IMR-90 (cell line): ENCODE results near the gene SMC2. TPM values are rescaled to one million over a fixed set of nuclear protein-coding genes. Genes with fewer than 3 reads are reported as not detected.

Source experiments
- ATAC-seq: fragments of 200-7000 bp; cut with Tn5 transposase; 2 replicates; pipeline ENCODE4 v1.9.1; 2020; ENCODE audit warnings: low read depth, mild to moderate bottlenecking, moderate library complexity
- BruUV-seq: library from RNA; stranded (reverse); fragments of 400-500 nt; replicated peaks from 2 replicates; lab custom pipeline; 2021; lab: Mats Ljungman, UMichigan
- CTCF ChIA-PET: fragments of 300-600 bp; formaldehyde crosslinking; extraction: SDS; loops from one replicate; lab custom pipeline; 2021; ENCODE audit warnings: antibody characterized with exemption; lab: Yijun Ruan, JAX
- POLR2A ChIA-PET: fragments of 300-600 bp; sonication (Branson Sonifier 250); formaldehyde crosslinking; loops from one replicate; lab custom pipeline; 2022; ENCODE audit warnings: antibody characterized with exemption; ENCODE audit not compliant: unreplicated experiment; lab: Charles Lee
- DNase-seq: peaks from one replicate; pipeline ENCODE4 v3.0.0; 2013
- H2AFZ ChIP-seq: replicated peaks from 2 replicates; pipeline ENCODE3; 2013; ENCODE audit warnings: low read length, mild to moderate bottlenecking; ENCODE audit not compliant: poor library complexity
- H2AK5ac ChIP-seq: 2 replicates; pipeline ENCODE4 v1.6.1; 2013; ENCODE audit warnings: low read depth, low read length, inconsistent platforms
- H2AK9ac ChIP-seq: replicated peaks from 2 replicates; pipeline ENCODE3; 2013; ENCODE audit warnings: mild to moderate bottlenecking, low read depth, low read length, moderate library complexity; ENCODE audit not compliant: poor library complexity
- H2BK120ac ChIP-seq: 2 replicates; pipeline ENCODE4 v1.6.1; 2013; ENCODE audit warnings: low read depth, low read length, inconsistent platforms
- H2BK15ac ChIP-seq: 3 replicates; pipeline ENCODE4 v1.6.1; 2013; ENCODE audit warnings: low read depth, low read length, inconsistent platforms
- H2BK20ac ChIP-seq: 2 replicates; pipeline ENCODE4 v1.6.1; 2013; ENCODE audit warnings: low read depth, mild to moderate bottlenecking, inconsistent platforms, low read length, moderate library complexity
- H2BK5ac ChIP-seq: 2 replicates; pipeline ENCODE4 v1.6.1; 2013; ENCODE audit warnings: mild to moderate bottlenecking, low read depth, low read length, inconsistent platforms; ENCODE audit not compliant: poor library complexity, severe bottlenecking
- H3K14ac ChIP-seq: replicated peaks from 2 replicates; pipeline ENCODE4 v1.6.1; 2013; ENCODE audit warnings: low read depth, low read length, inconsistent platforms
- H3K18ac ChIP-seq: 2 replicates; pipeline ENCODE4 v1.6.1; 2013; ENCODE audit warnings: low read depth, low read length, control low read depth
- H3K23ac ChIP-seq: 2 replicates; pipeline ENCODE4 v1.6.1; 2013; ENCODE audit warnings: low read depth, low read length, inconsistent platforms
- H3K27ac ChIP-seq: 2 replicates; pipeline ENCODE4 v1.5.1; 2013; ENCODE audit warnings: mild to moderate bottlenecking, control low read depth, low read length; ENCODE audit not compliant: insufficient read depth
- H3K27me3 ChIP-seq: 2 replicates; pipeline ENCODE4 v1.6.1; 2013; ENCODE audit warnings: low read length; ENCODE audit not compliant: control insufficient read depth, insufficient read depth
- H3K36me3 ChIP-seq: 2 replicates; pipeline ENCODE4 v1.6.1; 2013; ENCODE audit warnings: low read length, mixed read lengths; ENCODE audit not compliant: control insufficient read depth, insufficient read depth
- H3K4ac ChIP-seq: 2 replicates; pipeline ENCODE4 v1.6.1; 2013; ENCODE audit warnings: low read depth, low read length, inconsistent platforms
- H3K4me1 ChIP-seq: 2 replicates; pipeline ENCODE4 v1.6.1; 2013; ENCODE audit warnings: low read length, mixed read lengths; ENCODE audit not compliant: control insufficient read depth, insufficient read depth
- H3K4me2 ChIP-seq: 2 replicates; pipeline ENCODE4 v1.6.1; 2013; ENCODE audit warnings: low read depth, mild to moderate bottlenecking, control low read depth, low read length, moderate library complexity
- H3K4me3 ChIP-seq: 2 replicates; pipeline ENCODE4 v1.5.1; 2013; ENCODE audit warnings: low read depth, mild to moderate bottlenecking, control low read depth, low read length, moderate library complexity; ENCODE audit not compliant: insufficient read depth
- H3K56ac ChIP-seq: 2 replicates; pipeline ENCODE4 v1.6.1; 2013; ENCODE audit warnings: low read length, inconsistent platforms; ENCODE audit not compliant: insufficient read depth; ENCODE audit errors: extremely low read depth
- H3K79me1 ChIP-seq, 2 experiments: 2 replicates each; pipeline ENCODE4 v1.6.1; 2013; ENCODE audit warnings: low read length in 2 of 2, inconsistent platforms in 1 of 2, low read depth in 1 of 2
- H3K9ac ChIP-seq: 2 replicates; pipeline ENCODE4 v1.6.1; 2013; ENCODE audit warnings: low read depth, low read length, control low read depth
- H3K9me1 ChIP-seq: 2 replicates; pipeline ENCODE4 v1.6.1; 2013; ENCODE audit warnings: low read length, inconsistent platforms; ENCODE audit not compliant: insufficient read depth
- H3K9me3 ChIP-seq: 2 replicates; pipeline ENCODE4 v1.6.1; 2013; ENCODE audit warnings: low read length; ENCODE audit not compliant: control insufficient read depth, insufficient read depth
- H4K20me1 ChIP-seq: 2 replicates; pipeline ENCODE4 v1.6.1; 2013; ENCODE audit warnings: low read length, inconsistent platforms; ENCODE audit not compliant: insufficient read depth
- H4K5ac ChIP-seq: 2 replicates; pipeline ENCODE4 v1.6.1; 2013; ENCODE audit warnings: mild to moderate bottlenecking, low read depth, low read length, control low read depth
- H4K8ac ChIP-seq, 2 experiments: 2 replicates each; pipeline ENCODE4 v1.6.1; 2013; ENCODE audit warnings: low read depth in 2 of 2, low read length in 2 of 2, control low read depth in 1 of 2, inconsistent platforms in 1 of 2
- H4K91ac ChIP-seq: 2 replicates; pipeline ENCODE4 v1.6.1; 2013; ENCODE audit warnings: low read depth, low read length, inconsistent platforms; ENCODE audit not compliant: insufficient read depth
- BHLHE40 ChIP-seq: fragments of 150-350 bp; IDR thresholded peaks from 2 replicates; pipeline ENCODE4 v1.6.1; 2016; ENCODE audit warnings: mild to moderate bottlenecking, low read depth, low read length
- CEBPB ChIP-seq: IDR thresholded peaks from 2 replicates; pipeline ENCODE4 v1.6.1; 2012; ENCODE audit warnings: low read depth, low read length, improper control_type of control experiment
- CHD1 ChIP-seq: IDR thresholded peaks from 2 replicates; pipeline ENCODE4 v1.6.1; 2012; ENCODE audit warnings: low read depth, low read length, improper control_type of control experiment
- CTCF ChIP-seq: conservative IDR thresholded peaks from 2 replicates; pipeline ENCODE4 v1.5.1; 2012; ENCODE audit warnings: mild to moderate bottlenecking, low read depth, low read length, improper control_type of control experiment
- ELK1 ChIP-seq: fragments of 150-350 bp; IDR thresholded peaks from 2 replicates; pipeline ENCODE4 v1.6.1; 2016; ENCODE audit warnings: low read depth, mild to moderate bottlenecking, low read length, moderate library complexity, borderline replicate concordance
- FOS ChIP-seq: fragments of 150-350 bp; IDR thresholded peaks from 2 replicates; pipeline ENCODE4 v1.6.1; 2016; ENCODE audit warnings: low read depth, low read length
- MAFK ChIP-seq: IDR thresholded peaks from 2 replicates; pipeline ENCODE4 v1.6.1; 2012; ENCODE audit warnings: low read depth, low read length, improper control_type of control experiment
- MAZ ChIP-seq: IDR thresholded peaks from 2 replicates; pipeline ENCODE4 v1.6.1; 2012; ENCODE audit warnings: low read depth, mild to moderate bottlenecking, low read length, improper control_type of control experiment, moderate library complexity, borderline replicate concordance
- MXI1 ChIP-seq: IDR thresholded peaks from 2 replicates; pipeline ENCODE4 v1.6.1; 2012; ENCODE audit warnings: low read depth, mild to moderate bottlenecking, low read length, moderate library complexity, borderline replicate concordance
- NFE2L2 ChIP-seq: fragments of 150-350 bp; IDR thresholded peaks from 2 replicates; pipeline ENCODE4 v1.6.1; 2016; ENCODE audit warnings: low read depth, mild to moderate bottlenecking, low read length
- POLR2A ChIP-seq: IDR thresholded peaks from 2 replicates; pipeline ENCODE4 v1.6.1; 2012; ENCODE audit warnings: mild to moderate bottlenecking, low read depth, low read length
- RAD21 ChIP-seq: IDR thresholded peaks from 2 replicates; pipeline ENCODE4 v1.6.1; 2012; ENCODE audit warnings: low read length, improper control_type of control experiment
- RCOR1 ChIP-seq: IDR thresholded peaks from 2 replicates; pipeline ENCODE4 v1.6.1; 2012; ENCODE audit warnings: mild to moderate bottlenecking, low read length, improper control_type of control experiment; ENCODE audit not compliant: insufficient replicate concordance
- RFX5 ChIP-seq: IDR thresholded peaks from 2 replicates; pipeline ENCODE4 v1.8.0; 2012; ENCODE audit warnings: low read depth, mild to moderate bottlenecking, low read length, moderate library complexity
- SMC3 ChIP-seq: fragments of 150-350 bp; IDR thresholded peaks from 2 replicates; pipeline ENCODE4 v1.6.1; 2016; ENCODE audit warnings: low read depth, mild to moderate bottlenecking, antibody characterized with exemption, low read length, moderate library complexity
- USF2 ChIP-seq: fragments of 150-350 bp; IDR thresholded peaks from 2 replicates; pipeline ENCODE4 v1.6.1; 2017; ENCODE audit warnings: mild to moderate bottlenecking, antibody characterized with exemption, low read length, low read depth
- WGBS, 2 experiments: methylation state at CpG; one replicate each; pipeline versions ENCODE4 v1.1.5 to v1.1.7; 2013; ENCODE audit warnings: missing lambda C conversion rate in 2 of 2; ENCODE audit not compliant: insufficient read length in 1 of 2; ENCODE audit errors: extremely low coverage in 2 of 2; 5-methylcytosine and 5-hydroxymethylcytosine counted together
- dilution Hi-C: fragments of 300-500 bp; cut with HindIII; formaldehyde crosslinking; loops from one replicate; pipeline ENCODE4 v1.14.3; 2018; ENCODE audit warnings: low sequenced_read_pairs; ENCODE audit not compliant: unreplicated experiment
- in situ Hi-C: fragments of 300-500 bp; cut with MboI; formaldehyde crosslinking; loops from 3 replicates; pipeline ENCODE4 v1.14.3; 2019; ENCODE audit warnings: low sequenced_read_pairs, inconsistent platforms, mixed read lengths
- intact Hi-C: fragments of 100-400 bp; cut with micrococcal nuclease; formaldehyde crosslinking; loops from 2 replicates; pipeline ENCODE4 v1.10.0; 2022
- polyA plus RNA-seq, 3 experiments: library from polyadenylated mRNA; depleted of rRNA; stranded (reverse); fragments of >200 nt; gene quantifications; 2 replicates each; pipeline ENCODE4 v1.2.3, GENCODE V29; 2012; ENCODE audit warnings: low replicate concordance in 1 of 3
- total RNA-seq: library from RNA; depleted of rRNA; stranded (reverse); fragments of >200 nt; gene quantifications from 2 replicates; pipeline ENCODE4 v1.2.3, GENCODE V29; 2012

Gene SMC2
- total and polyA plus RNA-seq, 2 of the 4 experiments (the other 2 are of a cell fraction) = 4.9 to 12.4 TPM

GRCh38 chr9:104121022-104121421 is 26.9 kb downstream of the SMC2 start:
- in situ Hi-C loops = no loop called here
- CTCF ChIA-PET = no interaction called here

More at GRCh38 chr9:104121022-104121421, 26.9 kb downstream of the SMC2 start:
- Histone ChIP-seq H4K8ac (no peak overlapping the region), H2BK5ac (no peak overlapping the region), H4K20me1 (no peaks in the 10 kb centered on the region), H3K27me3 (no peaks in the 10 kb centered on the region), H2AFZ (no peak overlapping the region), H2AK9ac (no peak overlapping the region), H3K4me1 (no peaks in the 10 kb centered on the region), H3K27ac (no peak overlapping the region), H2BK20ac (no peak overlapping the region), H4K91ac (no peak overlapping the region), H4K5ac (no peak overlapping the region), H3K36me3 (no peaks in the 10 kb centered on the region; the same call in 1 of the 2 replicates), H2BK15ac (no peak overlapping the region), H3K4me3 (no peak overlapping the region), H2AK5ac (no peak overlapping the region), H3K9me3 (no peaks in the 10 kb centered on the region), H3K56ac (no peak overlapping the region), H2BK120ac (no peak overlapping the region), H3K4me2 (no peak overlapping the region), H3K18ac (no peak overlapping the region), H3K14ac (no peak overlapping the region), H3K9ac (no peak overlapping the region), H3K79me1 (no peaks in the 10 kb centered on the region), H3K23ac (no peak overlapping the region), H3K4ac (no peak overlapping the region), H3K9me1 (no peaks in the 10 kb centered on the region)
- ATAC-seq (no peak), DNase-seq (no peak)
- WGBS, 2 experiments = 100% methylated on average over 1 of the region's 5 CpGs; no CpG with 5 or more reads in 1 of the 2 experiments
- no TSS peak for BruUV-seq
- POLR2A ChIA-PET = no interaction called here
- intact Hi-C loops = no loop called here
- dilution Hi-C loops = no loop called here
- no peak for TF ChIP-seq MAFK
- no peak for TF ChIP-seq RAD21
- TF ChIP-seq MXI1 = no peak
- TF ChIP-seq SMC3 = no peak
- no peak for TF ChIP-seq MAZ
- no peak for TF ChIP-seq USF2
- no peak for TF ChIP-seq POLR2A
- TF ChIP-seq CTCF = no peak
- no peak for TF ChIP-seq NFE2L2
- no peak for TF ChIP-seq RFX5
- TF ChIP-seq CHD1 = no peak
- TF ChIP-seq CEBPB = no peak
- no peak for TF ChIP-seq RCOR1
- TF ChIP-seq ELK1 = no peak
- TF ChIP-seq FOS = no peak
- TF ChIP-seq BHLHE40 = no peak
